Lung (tissue), 16 donors: ENCODE results near the gene RASAL1. TPM values are rescaled to one million over a fixed set of nuclear protein-coding genes. Genes with fewer than 3 reads are reported as not detected.

Experiments
- ATAC-seq: fragments of 200-7000 bp; cut with Tn5 transposase; one replicate; pipeline ENCODE4 v1.9.1; 2020; ENCODE audit warnings: moderate number of reproducible peaks; ENCODE audit not compliant: insufficient read depth, low FRiP score
- DNase-seq, 3 donors: peaks; one replicate each; pipeline ENCODE4 v3.0.0-alpha.2; 2013 to 2017
- H3K27ac ChIP-seq, 2 donors: one replicate each; pipeline ENCODE4 v1.5.1; 2013; ENCODE audit warnings: mild to moderate bottlenecking in 2 of 2, moderate library complexity in 2 of 2, control low read depth in 1 of 2, inconsistent platforms in 1 of 2, low read depth in 1 of 2, low read length in 1 of 2
- H3K27me3 ChIP-seq, 3 donors: one replicate each; pipeline ENCODE4 v1.5.1; 2013; ENCODE audit warnings: low read length in 2 of 3; ENCODE audit not compliant: control insufficient read depth in 3 of 3, insufficient read depth in 3 of 3
- H3K36me3 ChIP-seq, 4 donors: one replicate each; pipeline ENCODE4 v1.5.1; 2013; ENCODE audit warnings: low read length in 4 of 4, mild to moderate bottlenecking in 1 of 4, moderate library complexity in 1 of 4; ENCODE audit not compliant: control insufficient read depth in 4 of 4, insufficient read depth in 4 of 4
- H3K4me1 ChIP-seq, 5 donors: one replicate each; pipeline ENCODE4 v1.5.1; 2013; ENCODE audit warnings: low read length in 5 of 5, mild to moderate bottlenecking in 2 of 5, moderate library complexity in 1 of 5; ENCODE audit not compliant: control insufficient read depth in 5 of 5, insufficient read depth in 5 of 5
- H3K4me3 ChIP-seq: one replicate; pipeline ENCODE4 v1.5.1; 2013; ENCODE audit warnings: mild to moderate bottlenecking, control low read depth, moderate library complexity
- H3K9ac ChIP-seq, 2 donors: one replicate each; pipeline ENCODE4 v1.5.1; 2013; ENCODE audit warnings: low read length in 2 of 2, control low read depth in 1 of 2; ENCODE audit not compliant: insufficient read depth in 1 of 2
- H3K9me3 ChIP-seq, 4 donors: one replicate each; pipeline ENCODE4 v1.5.1; 2013; ENCODE audit warnings: low read length in 3 of 4, mild to moderate bottlenecking in 1 of 4, moderate library complexity in 1 of 4; ENCODE audit not compliant: control insufficient read depth in 4 of 4, insufficient read depth in 3 of 4
- WGBS, 2 donors: extraction: QIAGEN DNeasy Blood & Tissue Kit; methylation state at CpG; one replicate each; pipeline ENCODE4 v1.1.7; 2013; 5-methylcytosine and 5-hydroxymethylcytosine counted together
- long read RNA-seq, 5 donors: transcript quantifications; one replicate each; lab custom pipeline, GENCODE V29; 2026
- polyA plus RNA-seq, 2 donors: library from polyadenylated mRNA; stranded (reverse); fragments of 200-250 nt; gene quantifications; one replicate each; pipeline ENCODE4 v1.2.1, GENCODE V29; 2013
- total RNA-seq, 2 donors: library from RNA; depleted of rRNA in 1 of 2; stranded (reverse); fragments of >200 nt in 1 of 2; gene quantifications; one replicate each; pipeline ENCODE4 v1.2.1, GENCODE V29; 2014 to 2021
- TF ChIP-seq, protein P1 (sequence below): IDR thresholded peaks from 2 replicates; pipeline ENCODE4 v1.5.1; 2012; ENCODE audit warnings: mild to moderate bottlenecking; ENCODE audit errors: control extremely low read depth, extremely low read depth
- donor health status: control.
- donor health status: control.
- donor health status: Bipolar disorder and iron deficiency.
- donor health status: healthy.
- donor health status: DM: yes; HTN: yes; CAD: no.

Gene RASAL1, protein sequence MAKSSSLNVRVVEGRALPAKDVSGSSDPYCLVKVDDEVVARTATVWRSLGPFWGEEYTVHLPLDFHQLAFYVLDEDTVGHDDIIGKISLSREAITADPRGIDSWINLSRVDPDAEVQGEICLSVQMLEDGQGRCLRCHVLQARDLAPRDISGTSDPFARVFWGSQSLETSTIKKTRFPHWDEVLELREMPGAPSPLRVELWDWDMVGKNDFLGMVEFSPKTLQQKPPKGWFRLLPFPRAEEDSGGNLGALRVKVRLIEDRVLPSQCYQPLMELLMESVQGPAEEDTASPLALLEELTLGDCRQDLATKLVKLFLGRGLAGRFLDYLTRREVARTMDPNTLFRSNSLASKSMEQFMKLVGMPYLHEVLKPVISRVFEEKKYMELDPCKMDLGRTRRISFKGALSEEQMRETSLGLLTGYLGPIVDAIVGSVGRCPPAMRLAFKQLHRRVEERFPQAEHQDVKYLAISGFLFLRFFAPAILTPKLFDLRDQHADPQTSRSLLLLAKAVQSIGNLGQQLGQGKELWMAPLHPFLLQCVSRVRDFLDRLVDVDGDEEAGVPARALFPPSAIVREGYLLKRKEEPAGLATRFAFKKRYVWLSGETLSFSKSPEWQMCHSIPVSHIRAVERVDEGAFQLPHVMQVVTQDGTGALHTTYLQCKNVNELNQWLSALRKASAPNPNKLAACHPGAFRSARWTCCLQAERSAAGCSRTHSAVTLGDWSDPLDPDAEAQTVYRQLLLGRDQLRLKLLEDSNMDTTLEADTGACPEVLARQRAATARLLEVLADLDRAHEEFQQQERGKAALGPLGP
- total RNA-seq (under 1 TPM; 0.58 to 0.65 TPM), polyA plus RNA-seq (1 to 10 TPM in 1 of 2 donors, under 1 TPM in 1; 0.09 to 1.8 TPM)
- long read RNA-seq, donor 1, result 0 reads
- long read RNA-seq, donor 2, result 0 reads
- long read RNA-seq, donor 3, result 0 reads
- long read RNA-seq, donor 4, result 0 reads
- long read RNA-seq, donor 5, result 0 reads

DNA sequence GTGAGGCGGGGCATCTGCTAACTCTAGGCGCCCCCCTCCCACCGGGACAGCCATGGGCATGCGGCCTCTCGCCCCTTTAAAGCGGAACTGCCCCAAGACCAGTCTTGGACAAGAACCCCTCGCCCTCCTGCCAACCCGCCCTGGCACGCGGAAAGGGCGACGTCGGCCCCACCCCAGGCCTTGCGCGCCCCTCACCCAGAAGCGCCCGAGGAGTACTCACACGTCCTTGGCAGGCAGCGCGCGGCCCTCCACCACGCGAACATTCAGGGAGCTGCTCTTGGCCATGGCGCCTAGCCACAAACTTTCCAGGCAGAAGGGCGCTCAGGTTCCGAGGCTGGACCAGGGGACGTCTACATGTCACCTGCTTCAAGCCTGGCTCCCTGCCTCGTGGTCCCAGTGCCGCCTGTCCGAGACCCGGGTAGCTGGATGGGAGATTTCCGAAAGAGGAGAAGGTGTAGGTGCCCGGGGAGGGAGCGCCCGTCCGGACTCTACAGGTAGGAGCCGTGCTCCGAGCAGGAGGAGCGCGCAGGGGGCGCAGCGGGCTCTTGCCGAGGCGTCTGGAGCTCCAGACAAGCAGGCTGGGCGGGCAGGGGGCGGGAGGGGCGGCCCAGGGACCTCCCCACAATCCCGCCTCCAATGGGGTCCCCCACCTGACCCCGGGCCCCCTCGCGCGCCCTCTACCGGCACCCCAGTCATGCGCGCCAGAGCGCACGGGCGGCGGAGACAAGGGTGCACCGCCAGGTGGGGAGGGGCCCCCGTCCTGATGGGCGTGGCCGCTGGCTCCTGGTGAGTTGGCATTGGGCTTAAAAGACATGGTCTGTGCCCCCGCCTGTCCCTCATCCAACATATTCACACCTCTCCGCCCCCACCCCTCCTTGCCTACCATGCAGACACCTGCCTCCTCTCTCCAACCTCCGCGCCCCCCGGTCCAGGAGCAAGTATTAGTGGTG, at the start of gene RASAL1:
RASAL1 (minus strand) TSS at position 584 of the 950 bp plus-strand sequence; CDS start at position 285, 299 bp downstream.
- ATAC-seq, result no peak

DNA sequence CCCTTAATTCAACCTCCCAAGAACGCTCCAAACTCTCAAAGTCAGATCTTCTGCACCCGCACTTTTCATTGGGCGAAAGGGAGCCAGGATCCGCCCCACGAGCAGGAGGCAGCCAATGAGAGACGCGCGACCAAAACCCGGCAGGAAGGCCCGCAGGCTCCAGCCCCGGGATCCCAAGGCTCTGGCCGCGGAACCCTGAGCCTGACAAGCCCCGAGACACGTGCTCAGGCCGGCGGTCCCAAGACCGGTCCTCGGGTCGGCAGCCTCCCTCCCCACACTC, 49.3 kb upstream of the RASAL1 start:
- peak; percentile 91 to 94 (median 94) for DNase-seq
- Histone ChIP-seq H3K9me3 (no peaks in the 10 kb centered on the region), H3K4me1 (peaks cover 0 to 14% (median 10%) of the 10 kb centered on the region in 5 donors), H3K27ac (peak overlapping the region; percentile 90 to 99), H3K27me3 (no peaks in the 10 kb centered on the region), H3K4me3 (peak overlapping the region; percentile 89), H3K36me3 (peaks cover 0 to 16% (median 9%) of the 10 kb centered on the region in 4 donors), H3K9ac (peak overlapping the region; percentile 83 to 90)
- TF ChIP-seq, protein P1, sequence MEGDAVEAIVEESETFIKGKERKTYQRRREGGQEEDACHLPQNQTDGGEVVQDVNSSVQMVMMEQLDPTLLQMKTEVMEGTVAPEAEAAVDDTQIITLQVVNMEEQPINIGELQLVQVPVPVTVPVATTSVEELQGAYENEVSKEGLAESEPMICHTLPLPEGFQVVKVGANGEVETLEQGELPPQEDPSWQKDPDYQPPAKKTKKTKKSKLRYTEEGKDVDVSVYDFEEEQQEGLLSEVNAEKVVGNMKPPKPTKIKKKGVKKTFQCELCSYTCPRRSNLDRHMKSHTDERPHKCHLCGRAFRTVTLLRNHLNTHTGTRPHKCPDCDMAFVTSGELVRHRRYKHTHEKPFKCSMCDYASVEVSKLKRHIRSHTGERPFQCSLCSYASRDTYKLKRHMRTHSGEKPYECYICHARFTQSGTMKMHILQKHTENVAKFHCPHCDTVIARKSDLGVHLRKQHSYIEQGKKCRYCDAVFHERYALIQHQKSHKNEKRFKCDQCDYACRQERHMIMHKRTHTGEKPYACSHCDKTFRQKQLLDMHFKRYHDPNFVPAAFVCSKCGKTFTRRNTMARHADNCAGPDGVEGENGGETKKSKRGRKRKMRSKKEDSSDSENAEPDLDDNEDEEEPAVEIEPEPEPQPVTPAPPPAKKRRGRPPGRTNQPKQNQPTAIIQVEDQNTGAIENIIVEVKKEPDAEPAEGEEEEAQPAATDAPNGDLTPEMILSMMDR, result no peak
- peak; percentile 85 for ATAC-seq
- 0% methylated on average over 20 of the region's 20 CpGs for WGBS, 2 donors

More for the DNA sequence above, at the start of gene RASAL1:
- Histone ChIP-seq H3K4me3 (no peak within 1 kb of the TSS), H3K9ac (no peak within 1 kb of the TSS), H3K27me3 (peaks cover 0 to 9% (median 0%) of the 10 kb centered on the region in 3 donors), H3K4me1 (no peaks in the 10 kb centered on the region), H3K36me3 (no peaks in the 10 kb centered on the region), H3K9me3 (peaks cover 0 to 3% (median 0%) of the 10 kb centered on the region in 4 donors), H3K27ac (no peak within 1 kb of the TSS)
- WGBS, 2 donors, result 5% methylated on average over 58 to 67 of the region's 68 CpGs
- peak in 1 of 3 donors; percentile 29 for DNase-seq
- TF ChIP-seq, protein P1, result no peak

DNA sequence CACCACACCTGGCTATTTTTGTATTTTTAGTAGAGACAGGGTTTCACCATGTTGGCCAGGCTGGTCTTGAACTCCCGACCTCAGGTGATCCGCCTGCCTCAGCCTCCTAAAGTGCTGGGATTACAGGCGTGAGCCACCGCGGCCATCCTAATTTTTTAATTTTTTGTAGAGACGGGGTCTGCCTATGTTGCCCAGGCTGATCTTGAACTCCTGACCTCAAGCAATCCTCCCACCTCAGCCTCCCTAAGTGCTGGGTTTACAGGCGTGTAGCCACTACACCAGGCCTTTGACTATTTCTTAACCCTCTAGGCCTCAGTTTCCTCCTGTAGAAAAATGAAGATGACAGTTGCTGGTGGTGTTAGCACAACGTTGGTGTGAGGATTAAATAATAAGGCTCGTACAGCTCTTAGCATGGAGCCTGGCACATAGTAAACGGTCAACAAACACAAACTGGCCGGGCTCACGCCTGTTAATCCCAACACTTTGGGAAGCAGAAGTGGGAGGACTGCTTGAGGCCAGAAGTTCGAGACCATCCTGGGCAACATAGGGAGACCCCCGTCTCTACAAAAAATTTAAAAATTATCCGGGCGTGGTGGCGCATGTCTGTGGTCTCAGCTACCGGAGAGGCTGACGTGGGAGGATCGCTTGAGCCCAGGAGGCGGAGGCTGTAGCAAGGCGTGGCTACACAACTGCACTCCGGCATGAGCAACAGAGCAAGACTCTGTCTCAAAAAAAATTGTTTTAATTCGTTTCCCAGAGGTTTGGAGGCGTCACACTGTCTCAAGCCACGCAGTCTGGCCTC, 48.7 kb upstream of the RASAL1 start:
- Histone ChIP-seq H3K4me3 (peak overlapping the region; percentile 89), H3K4me1 (peaks cover 0 to 14% (median 10%) of the 10 kb centered on the region in 5 donors), H3K27ac (peak overlapping the region; percentile 90 to 99), H3K36me3 (peaks cover 0 to 19% (median 12%) of the 10 kb centered on the region in 4 donors), H3K9me3 (no peaks in the 10 kb centered on the region), H3K9ac (peak overlapping the region in 1 of 2 donors; percentile 83), H3K27me3 (no peaks in the 10 kb centered on the region)
- DNase-seq (no peak), ATAC-seq (peak; percentile 7)
- 30 to 34% methylated on average over 26 of the region's 26 CpGs for WGBS, 2 donors
- TF ChIP-seq, protein P1, result no peak
